Natural killer cell (primary cell): ENCODE measurements around the gene EFCAB8. TPM values are rescaled to one million over a fixed set of nuclear protein-coding genes. Genes with fewer than 3 reads are reported as not detected.
A peak's percentile ranks its signal among the peaks of the same experiment; 100 is the strongest.

Source experiments
- ATAC-seq, 3 donors: fragments of 150-1000 bp in 2 of 3; fragments of 200-7000 bp in 1 of 3; cut with Tn5 transposase; 1 replicate in 1 of 3; 2 replicates in 2 of 3; pipeline ENCODE4 v1.10.0; 2021; ENCODE audit warnings: mild to moderate bottlenecking in 2 of 3, moderate library complexity in 2 of 3
- DNase-seq, 2 donors: peaks; one replicate each; pipeline versions ENCODE4 v3.0.0 to v3.0.0-alpha.2; 2013 to 2021; ENCODE audit warnings: mixed read lengths in 1 of 2
- H3K27ac ChIP-seq: one replicate; pipeline ENCODE4 v1.5.1; 2013; ENCODE audit warnings: mild to moderate bottlenecking, low read length
- H3K27me3 ChIP-seq: one replicate; pipeline ENCODE4 v1.6.1; 2013; ENCODE audit warnings: low read length; ENCODE audit not compliant: control insufficient read depth, insufficient read depth
- H3K36me3 ChIP-seq: one replicate; pipeline ENCODE4 v1.6.1; 2013; ENCODE audit warnings: low read length; ENCODE audit not compliant: control insufficient read depth, insufficient read depth
- H3K4me1 ChIP-seq: one replicate; pipeline ENCODE4 v1.6.1; 2013; ENCODE audit warnings: low read length; ENCODE audit not compliant: control insufficient read depth, insufficient read depth
- H3K4me3 ChIP-seq: one replicate; pipeline ENCODE4 v1.5.1; 2013; ENCODE audit warnings: low read length
- H3K9me3 ChIP-seq: one replicate; pipeline ENCODE4 v1.6.1; 2013; ENCODE audit warnings: low read length; ENCODE audit not compliant: control insufficient read depth, insufficient read depth
- H3K27ac Mint-ChIP-seq, 2 donors: one replicate each; pipeline ENCODE4 v1.8.0; 2022; ENCODE audit warnings: mild to moderate bottlenecking in 2 of 2, mixed read lengths in 2 of 2, moderate library complexity in 1 of 2
- H3K27me3 Mint-ChIP-seq, 2 donors: one replicate each; pipeline ENCODE4 v1.8.0; 2022; ENCODE audit warnings: low read depth in 2 of 2, mixed read lengths in 2 of 2
- H3K36me3 Mint-ChIP-seq: one replicate; pipeline ENCODE4 v1.8.0; 2022; ENCODE audit warnings: mixed read lengths
- H3K4me1 Mint-ChIP-seq, 2 donors: one replicate each; pipeline ENCODE4 v1.8.0; 2022; ENCODE audit warnings: mixed read lengths in 2 of 2
- H3K4me3 Mint-ChIP-seq: one replicate; pipeline ENCODE4 v1.8.0; 2022; ENCODE audit warnings: mild to moderate bottlenecking, moderate library complexity, mixed read lengths
- H3K9me3 Mint-ChIP-seq, 2 donors: one replicate each; pipeline ENCODE4 v1.8.0; 2022; ENCODE audit warnings: mixed read lengths in 2 of 2
- WGBS: methylation state at CpG from one replicate; pipeline ENCODE4 v1.1.7; 2013; ENCODE audit warnings: missing lambda C conversion rate; ENCODE audit not compliant: insufficient coverage; 5-methylcytosine and 5-hydroxymethylcytosine counted together
- intact Hi-C: fragments of 100-400 bp; cut with micrococcal nuclease; formaldehyde crosslinking; loops from one replicate; pipeline ENCODE4 v1.14.2; 2022
- total RNA-seq, 4 donors: library from RNA; stranded (reverse); fragments of 120-200 nt in 1 of 4; gene quantifications; one replicate each; pipeline versions ENCODE4 v1.2.3 to v1.2.4, GENCODE V29; 2013 to 2022
- TF ChIP-seq, protein P1 (sequence below): fragments of 200-600 bp; IDR thresholded peaks from one replicate; pipeline ENCODE4 v1.8.0; 2022; ENCODE audit warnings: antibody characterized with exemption

EFCAB8 gene
- total RNA-seq, 3 donors from 2014 or later (not counting 1 experiment from before 2014, with no cell fraction given): 1.2 to 2.9 (median 2.3) TPM

DNA sequence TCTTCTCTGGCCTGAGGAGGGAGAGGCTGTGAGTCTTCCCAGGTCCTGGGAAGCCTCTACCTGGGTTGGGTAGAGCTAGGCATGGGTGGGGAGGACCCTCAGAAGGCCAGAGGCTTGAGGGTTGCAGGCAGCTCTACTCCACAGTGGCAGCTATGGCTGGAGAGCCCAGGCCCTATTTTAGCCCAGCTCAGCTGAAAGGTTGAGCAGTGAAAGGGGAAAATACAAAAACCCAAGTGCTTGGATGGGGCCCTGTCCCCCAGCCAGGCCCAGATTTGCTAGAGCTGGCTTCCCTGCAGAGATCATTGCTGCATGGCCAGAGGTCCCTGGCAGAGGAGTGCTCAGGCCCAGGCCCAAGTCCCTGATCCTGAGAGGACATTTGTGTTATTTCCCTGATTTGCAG, 99.9 kb downstream of the EFCAB8 start:
- Mint-ChIP-seq H3K36me3 (peaks cover 14% of the 10 kb centered on the region), H3K4me1 (peaks cover 0 to 3% of the 10 kb centered on the region in 2 donors), H3K27ac (no peak overlapping the region), H3K27me3 (peaks cover 4 to 7% of the 10 kb centered on the region in 2 donors), H3K4me3 (no peak overlapping the region), H3K9me3 (peaks cover 4 to 10% of the 10 kb centered on the region in 2 donors)
- Histone ChIP-seq H3K9me3 (peaks cover 7% of the 10 kb centered on the region), H3K4me3 (no peak overlapping the region), H3K4me1 (no peaks in the 10 kb centered on the region), H3K36me3 (no peaks in the 10 kb centered on the region), H3K27ac (no peak overlapping the region), H3K27me3 (no peaks in the 10 kb centered on the region)
- no peak for ATAC-seq
- no peak for DNase-seq
- intact Hi-C loops: no loop called here
- TF ChIP-seq, protein P1, sequence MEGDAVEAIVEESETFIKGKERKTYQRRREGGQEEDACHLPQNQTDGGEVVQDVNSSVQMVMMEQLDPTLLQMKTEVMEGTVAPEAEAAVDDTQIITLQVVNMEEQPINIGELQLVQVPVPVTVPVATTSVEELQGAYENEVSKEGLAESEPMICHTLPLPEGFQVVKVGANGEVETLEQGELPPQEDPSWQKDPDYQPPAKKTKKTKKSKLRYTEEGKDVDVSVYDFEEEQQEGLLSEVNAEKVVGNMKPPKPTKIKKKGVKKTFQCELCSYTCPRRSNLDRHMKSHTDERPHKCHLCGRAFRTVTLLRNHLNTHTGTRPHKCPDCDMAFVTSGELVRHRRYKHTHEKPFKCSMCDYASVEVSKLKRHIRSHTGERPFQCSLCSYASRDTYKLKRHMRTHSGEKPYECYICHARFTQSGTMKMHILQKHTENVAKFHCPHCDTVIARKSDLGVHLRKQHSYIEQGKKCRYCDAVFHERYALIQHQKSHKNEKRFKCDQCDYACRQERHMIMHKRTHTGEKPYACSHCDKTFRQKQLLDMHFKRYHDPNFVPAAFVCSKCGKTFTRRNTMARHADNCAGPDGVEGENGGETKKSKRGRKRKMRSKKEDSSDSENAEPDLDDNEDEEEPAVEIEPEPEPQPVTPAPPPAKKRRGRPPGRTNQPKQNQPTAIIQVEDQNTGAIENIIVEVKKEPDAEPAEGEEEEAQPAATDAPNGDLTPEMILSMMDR: no peak

DNA sequence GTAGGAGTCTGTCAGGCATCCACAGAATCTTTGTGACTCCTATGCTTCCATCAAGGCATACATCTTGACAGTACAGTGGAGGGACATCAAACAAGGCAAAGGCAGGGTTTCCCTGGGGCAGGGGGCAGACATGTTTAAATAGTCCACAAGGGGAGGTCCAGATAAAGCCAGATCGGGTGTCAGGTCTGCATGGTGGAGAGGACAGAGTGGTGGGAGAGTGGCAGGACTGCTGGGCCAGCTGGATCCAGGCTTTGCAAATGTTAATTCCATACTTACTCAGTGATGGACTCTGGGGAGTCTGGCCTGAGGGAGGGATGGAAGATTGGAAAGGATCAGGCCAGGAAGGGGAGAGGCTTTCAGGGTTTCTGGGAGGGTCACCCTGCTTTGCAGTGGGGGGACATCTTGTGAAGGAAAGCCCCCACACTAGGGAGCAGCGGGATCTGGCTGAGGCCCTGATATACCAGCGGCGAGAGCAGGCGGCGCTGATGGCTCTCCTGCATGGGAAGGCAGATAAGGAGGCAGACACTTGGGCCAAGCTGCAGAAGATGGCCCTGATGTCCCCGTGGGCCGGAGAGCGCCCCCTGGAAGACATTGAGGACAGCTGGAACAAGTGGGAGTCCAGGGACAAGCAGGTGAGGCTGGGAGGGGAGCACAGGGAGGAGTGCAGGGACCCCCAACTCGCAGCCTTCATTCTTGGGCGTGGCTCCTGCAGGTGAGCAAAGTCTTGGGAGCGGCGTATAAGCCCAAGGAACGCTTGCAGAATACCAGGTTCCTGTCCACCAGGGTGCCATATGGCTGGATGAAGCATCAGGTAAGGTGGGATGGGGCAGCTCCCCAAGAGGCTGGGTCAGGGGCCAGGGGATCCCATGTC, 100.9 kb downstream of the EFCAB8 start:
- H3K27ac Mint-ChIP-seq: no peak overlapping the region

DNA sequence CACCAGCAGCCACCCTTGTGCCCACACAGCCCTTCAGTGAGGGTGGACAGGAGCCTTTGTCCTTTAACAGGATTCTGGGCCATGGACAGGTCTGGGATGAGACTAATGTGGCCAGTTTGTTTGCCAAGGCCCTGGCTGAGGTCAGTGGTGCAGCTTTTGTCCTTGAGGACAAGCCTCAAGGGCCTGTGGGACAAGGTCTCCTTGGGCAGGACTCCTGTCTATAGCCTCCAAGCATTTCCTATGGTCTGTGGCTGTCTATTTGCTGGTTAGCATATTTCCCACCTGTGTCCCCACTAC, 101.4 kb downstream of the EFCAB8 start:
- H3K27ac Mint-ChIP-seq: no peak overlapping the region
- intact Hi-C loops: no loop called here
- H3K9me3 ChIP-seq: peaks cover 7% of the 10 kb centered on the region

More for the DNA sequence above, 100.9 kb downstream of the EFCAB8 start:
- ATAC-seq: peak in 1 of 3 donors; percentile 11
- Mint-ChIP-seq H3K27me3 (peaks cover 4 to 7% of the 10 kb centered on the region in 2 donors), H3K4me3 (no peak overlapping the region), H3K36me3 (peaks cover 14% of the 10 kb centered on the region), H3K4me1 (peaks cover 0 to 3% of the 10 kb centered on the region in 2 donors), H3K9me3 (peaks cover 4 to 10% of the 10 kb centered on the region in 2 donors)
- Histone ChIP-seq H3K27ac (no peak overlapping the region), H3K4me3 (no peak overlapping the region), H3K36me3 (no peaks in the 10 kb centered on the region), H3K4me1 (no peaks in the 10 kb centered on the region), H3K9me3 (peaks cover 7% of the 10 kb centered on the region), H3K27me3 (no peaks in the 10 kb centered on the region)
- 93% methylated on average over 14 of the region's 14 CpGs for WGBS
- TF ChIP-seq, protein P1: no peak
- intact Hi-C loops: no loop called here
- DNase-seq: no peak

More for the DNA sequence above, 101.4 kb downstream of the EFCAB8 start:
- H3K27me3 Mint-ChIP-seq: peaks cover 4 to 7% of the 10 kb centered on the region in 2 donors
- TF ChIP-seq, protein P1: no peak
- H3K27me3 ChIP-seq: no peaks in the 10 kb centered on the region
- peaks cover 4 to 10% of the 10 kb centered on the region in 2 donors for H3K9me3 Mint-ChIP-seq
- peaks cover 2 to 3% of the 10 kb centered on the region in 2 donors for H3K4me1 Mint-ChIP-seq
- H3K4me3 ChIP-seq: no peak overlapping the region
- peaks cover 14% of the 10 kb centered on the region for H3K36me3 Mint-ChIP-seq
- peak in 1 of 3 donors; percentile 6 for ATAC-seq
- no peak for DNase-seq
- H3K4me3 Mint-ChIP-seq: no peak overlapping the region
- H3K36me3 ChIP-seq: no peaks in the 10 kb centered on the region
- H3K4me1 ChIP-seq: peaks cover 2% of the 10 kb centered on the region
- H3K27ac ChIP-seq: no peak overlapping the region
